AG04450 (cell line): ENCODE results near the gene LAMC1. TPM values are rescaled to one million over a fixed set of nuclear protein-coding genes. Genes with fewer than 3 reads are reported as not detected.

ENCODE experiments used
- CTCF ChIA-PET: fragments of 300-600, 350-600 bp; formaldehyde crosslinking; extraction: SDS; loops from one replicate; lab custom pipeline; 2022; ENCODE audit warnings: antibody characterized with exemption, inconsistent platforms; lab: Charles Lee
- POLR2A ChIA-PET: fragments of 350-600 bp; formaldehyde crosslinking; extraction: SDS; loops from one replicate; lab custom pipeline; 2021; ENCODE audit warnings: antibody characterized with exemption, inconsistent platforms; lab: Yijun Ruan, JAX
- DNase-seq: peaks from one replicate; pipeline ENCODE4 v3.0.0-alpha.2; 2011; ENCODE audit warnings: low read depth, low spot score
- H3K27ac ChIP-seq: one replicate; pipeline ENCODE4 v1.5.1; 2012; ENCODE audit warnings: low read depth, low read length, control low read depth
- H3K27me3 ChIP-seq: one replicate; pipeline ENCODE4 v1.6.0; 2012; ENCODE audit warnings: low read length; ENCODE audit not compliant: control insufficient read depth, insufficient read depth
- H3K4me3 ChIP-seq: 2 replicates; pipeline ENCODE4 v1.5.1; 2011; ENCODE audit warnings: mild to moderate bottlenecking, low read depth, low read length, control low read depth
- H3K9me3 ChIP-seq: 2 replicates; pipeline ENCODE4 v1.5.1; 2012; ENCODE audit warnings: low read length; ENCODE audit not compliant: control insufficient read depth, insufficient read depth
- polyA plus RNA-seq: library from polyadenylated mRNA; depleted of rRNA; stranded (reverse); fragments of >200 nt; gene quantifications from 2 replicates; pipeline ENCODE4 v1.2.3, GENCODE V29; 2011
- TF ChIP-seq, protein P1 (sequence below): IDR thresholded peaks from 2 replicates; pipeline ENCODE4 v1.5.1; 2011; ENCODE audit warnings: low read depth, low read length, control low read depth, inconsistent platforms

LAMC1 gene
- polyA plus RNA-seq, 1 experiment: 348 TPM

- no peak overlapping the region for H3K4me3 ChIP-seq
- H3K27me3 ChIP-seq: no peaks in the 10 kb centered on the region
- no peak overlapping the region for H3K27ac ChIP-seq
- TF ChIP-seq, protein P1, sequence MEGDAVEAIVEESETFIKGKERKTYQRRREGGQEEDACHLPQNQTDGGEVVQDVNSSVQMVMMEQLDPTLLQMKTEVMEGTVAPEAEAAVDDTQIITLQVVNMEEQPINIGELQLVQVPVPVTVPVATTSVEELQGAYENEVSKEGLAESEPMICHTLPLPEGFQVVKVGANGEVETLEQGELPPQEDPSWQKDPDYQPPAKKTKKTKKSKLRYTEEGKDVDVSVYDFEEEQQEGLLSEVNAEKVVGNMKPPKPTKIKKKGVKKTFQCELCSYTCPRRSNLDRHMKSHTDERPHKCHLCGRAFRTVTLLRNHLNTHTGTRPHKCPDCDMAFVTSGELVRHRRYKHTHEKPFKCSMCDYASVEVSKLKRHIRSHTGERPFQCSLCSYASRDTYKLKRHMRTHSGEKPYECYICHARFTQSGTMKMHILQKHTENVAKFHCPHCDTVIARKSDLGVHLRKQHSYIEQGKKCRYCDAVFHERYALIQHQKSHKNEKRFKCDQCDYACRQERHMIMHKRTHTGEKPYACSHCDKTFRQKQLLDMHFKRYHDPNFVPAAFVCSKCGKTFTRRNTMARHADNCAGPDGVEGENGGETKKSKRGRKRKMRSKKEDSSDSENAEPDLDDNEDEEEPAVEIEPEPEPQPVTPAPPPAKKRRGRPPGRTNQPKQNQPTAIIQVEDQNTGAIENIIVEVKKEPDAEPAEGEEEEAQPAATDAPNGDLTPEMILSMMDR: no peak
- ChIA-PET CTCF (interaction anchor here (0.8 kb wide), 1 partner anchor 82 kb away, joined by 3 read pairs; no protein-coding TSS in a partner anchor), POLR2A (interaction anchor here (0.9 to 1.0 kb wide), 2 partner anchors 15 to 119 kb away, joined by 3 to 5 read pairs; no protein-coding TSS in a partner anchor)
- no peak for DNase-seq
- H3K9me3 ChIP-seq: no peaks in the 10 kb centered on the region
These were observed 21.9 kb downstream of the LAMC1 start for GRCh38 chr1:183044893-183045649.

- Histone ChIP-seq H3K27me3 (no peaks in the 10 kb centered on the region), H3K9me3 (no peaks in the 10 kb centered on the region), H3K27ac (no peak overlapping the region), H3K4me3 (no peak overlapping the region)
- TF ChIP-seq, protein P1: no peak
- DNase-seq: no peak
- ChIA-PET POLR2A (no interaction called here), CTCF (no interaction called here)
These were observed 25.2 kb downstream of the LAMC1 start for GRCh38 chr1:183048087-183049085.

GRCh38 chr1:183051546-183051945 is 28.3 kb downstream of the LAMC1 start:
- H3K27me3 ChIP-seq: no peaks in the 10 kb centered on the region
- TF ChIP-seq, protein P1: no peak
- POLR2A ChIA-PET: no interaction called here
- DNase-seq: no peak
- CTCF ChIA-PET: no interaction called here
- H3K27ac ChIP-seq: no peak overlapping the region
- H3K9me3 ChIP-seq: no peaks in the 10 kb centered on the region
- H3K4me3 ChIP-seq: no peak overlapping the region

GRCh38 chr1:183052861-183053260 is 29.6 kb downstream of the LAMC1 start:
- POLR2A ChIA-PET: no interaction called here

More at GRCh38 chr1:183052861-183053260, 29.6 kb downstream of the LAMC1 start:
- CTCF ChIA-PET: no interaction called here
- no peak overlapping the region for H3K27ac ChIP-seq
- DNase-seq: no peak
- no peak overlapping the region for H3K4me3 ChIP-seq
- no peaks in the 10 kb centered on the region for H3K9me3 ChIP-seq
- H3K27me3 ChIP-seq: no peaks in the 10 kb centered on the region
- TF ChIP-seq, protein P1: no peak
